IPS-18a (cell line): ENCODE data around the gene RAB6D.
"Not testable (repeated sequence)": the region's sequence is repeated elsewhere in the genome, so short reads cannot be mapped to it uniquely, and the experiment has no call there.

Experiments used
- H3K27ac ChIP-seq: one replicate; pipeline ENCODE4 v1.5.1; 2013; ENCODE audit warnings: low read length
- H3K27me3 ChIP-seq: one replicate; pipeline ENCODE4 v1.6.1; 2013; ENCODE audit warnings: mild to moderate bottlenecking, low read length; ENCODE audit not compliant: control insufficient read depth, insufficient read depth
- H3K36me3 ChIP-seq: one replicate; pipeline ENCODE4 v1.6.1; 2013; ENCODE audit warnings: low read depth, low read length; ENCODE audit not compliant: control insufficient read depth
- H3K4me1 ChIP-seq: one replicate; pipeline ENCODE4 v1.6.1; 2013; ENCODE audit warnings: low read depth, low read length; ENCODE audit not compliant: control insufficient read depth
- H3K4me3 ChIP-seq: one replicate; pipeline ENCODE4 v1.5.1; 2013; ENCODE audit warnings: low read length
- H3K9ac ChIP-seq: one replicate; pipeline ENCODE4 v1.6.1; 2013; ENCODE audit warnings: mild to moderate bottlenecking, low read length, moderate library complexity
- H3K9me3 ChIP-seq: one replicate; pipeline ENCODE4 v1.6.1; 2013; ENCODE audit warnings: low read depth, low read length; ENCODE audit not compliant: control insufficient read depth

Gene RAB6D

GRCh38 chr2:131363213-131363612 lies 755 bp downstream of the RAB6D start:
- not testable (repeated sequence) for H3K36me3 ChIP-seq, H3K4me3 ChIP-seq, H3K9me3 ChIP-seq, H3K4me1 ChIP-seq, H3K27ac ChIP-seq, H3K9ac ChIP-seq
- H3K27me3 ChIP-seq = peaks cover 39% of the 10 kb centered on the region

- not testable (repeated sequence) for H3K27ac ChIP-seq, H3K4me3 ChIP-seq, H3K9me3 ChIP-seq, H3K9ac ChIP-seq, H3K4me1 ChIP-seq, H3K36me3 ChIP-seq
- H3K27me3 ChIP-seq = peaks cover 39% of the 10 kb centered on the region
Observed at GRCh38 chr2:131361773-131362172, 2.2 kb downstream of the RAB6D start.

GRCh38 chr2:131353167-131353697 lies 10.7 kb downstream of the RAB6D start:
- H3K27me3 ChIP-seq, H3K27ac ChIP-seq, H3K4me1 ChIP-seq, H3K4me3 ChIP-seq, H3K36me3 ChIP-seq, H3K9ac ChIP-seq, H3K9me3 ChIP-seq: not testable (repeated sequence)

GRCh38 chr2:131349021-131349420 lies 14.9 kb downstream of the RAB6D start:
- H3K9ac ChIP-seq = no peak overlapping the region
- H3K27ac ChIP-seq = no peak overlapping the region
- no peaks in the 10 kb centered on the region for H3K27me3 ChIP-seq
- no peaks in the 10 kb centered on the region for H3K4me1 ChIP-seq
- no peak overlapping the region for H3K4me3 ChIP-seq
- H3K9me3 ChIP-seq = no peaks in the 10 kb centered on the region
- H3K36me3 ChIP-seq = no peaks in the 10 kb centered on the region

- not testable (repeated sequence) for H3K27me3 ChIP-seq, H3K9me3 ChIP-seq, H3K27ac ChIP-seq, H3K9ac ChIP-seq, H3K36me3 ChIP-seq, H3K4me1 ChIP-seq, H3K4me3 ChIP-seq
Observed at GRCh38 chr2:131347035-131347434, 16.9 kb downstream of the RAB6D start.

GRCh38 chr2:131339307-131339706 lies 24.7 kb downstream of the RAB6D start:
- not testable (repeated sequence) for H3K27ac ChIP-seq, H3K4me3 ChIP-seq, H3K36me3 ChIP-seq, H3K4me1 ChIP-seq, H3K27me3 ChIP-seq, H3K9ac ChIP-seq, H3K9me3 ChIP-seq

GRCh38 chr2:131335319-131335718 lies 28.6 kb downstream of the RAB6D start:
- H3K4me3 ChIP-seq, H3K36me3 ChIP-seq, H3K4me1 ChIP-seq, H3K9me3 ChIP-seq, H3K9ac ChIP-seq, H3K27ac ChIP-seq, H3K27me3 ChIP-seq: not testable (repeated sequence)

GRCh38 chr2:131332709-131333108 lies 31.3 kb downstream of the RAB6D start:
- not testable (repeated sequence) for H3K9me3 ChIP-seq, H3K36me3 ChIP-seq, H3K4me3 ChIP-seq, H3K9ac ChIP-seq, H3K27ac ChIP-seq, H3K4me1 ChIP-seq
- H3K27me3 ChIP-seq = peaks cover 11% of the 10 kb centered on the region

- H3K27ac ChIP-seq, H3K4me1 ChIP-seq, H3K36me3 ChIP-seq, H3K9ac ChIP-seq, H3K9me3 ChIP-seq: not testable (repeated sequence)
- H3K4me3 ChIP-seq = peak overlapping the region; percentile 27
- peaks cover 11% of the 10 kb centered on the region for H3K27me3 ChIP-seq
Observed at GRCh38 chr2:131331000-131331399, 33.0 kb downstream of the RAB6D start.

GRCh38 chr2:131322209-131322608 lies 41.8 kb downstream of the RAB6D start:
- Histone ChIP-seq H3K9me3 (no peaks in the 10 kb centered on the region), H3K9ac (no peak overlapping the region), H3K36me3 (no peaks in the 10 kb centered on the region), H3K27me3 (no peaks in the 10 kb centered on the region), H3K4me3 (no peak overlapping the region), H3K27ac (no peak overlapping the region), H3K4me1 (no peaks in the 10 kb centered on the region)

- H3K36me3 ChIP-seq, H3K4me1 ChIP-seq, H3K27ac ChIP-seq, H3K27me3 ChIP-seq, H3K9me3 ChIP-seq, H3K4me3 ChIP-seq, H3K9ac ChIP-seq: not testable (repeated sequence)
Observed at GRCh38 chr2:131321344-131321743, 42.6 kb downstream of the RAB6D start.

- not testable (repeated sequence) for H3K27me3 ChIP-seq, H3K4me1 ChIP-seq, H3K36me3 ChIP-seq, H3K27ac ChIP-seq, H3K4me3 ChIP-seq, H3K9ac ChIP-seq, H3K9me3 ChIP-seq
Observed at GRCh38 chr2:131311001-131311400, 53.0 kb downstream of the RAB6D start.
